K562 (cell line): Measurements from ENCODE around the gene RPL35. TPM values are rescaled to one million over a fixed set of nuclear protein-coding genes. Genes with fewer than 3 reads are reported as not detected.

Experiments
- ATF7 ChIP-seq: fragments of 450-650 bp; IDR thresholded peaks from 2 replicates; pipeline ENCODE4 v1.7.1; 2014; ENCODE audit warnings: mild to moderate bottlenecking, moderate library complexity
- CREM ChIP-seq: IDR thresholded peaks from 2 replicates; pipeline ENCODE4 v1.6.1; 2014; ENCODE audit warnings: antibody characterized with exemption, low read depth
- JUND ChIP-seq, 2 experiments: IDR thresholded peaks; 2 replicates in 1 of 2; 3 replicates in 1 of 2; pipeline ENCODE4 v1.6.1; 2011; ENCODE audit warnings: borderline replicate concordance in 2 of 2, low read depth in 2 of 2, low read length in 2 of 2, improper control_type of control experiment in 1 of 2, missing biosample characterization in 1 of 2, missing genetic modification characterization in 1 of 2, missing genetic modification reagents in 1 of 2
- MAZ ChIP-seq, 2 experiments: fragments of 450-650 bp in 1 of 2; sonication (generic) in 1 of 2; formaldehyde crosslinking; IDR thresholded peaks in 1 of 2; conservative IDR thresholded peaks in 1 of 2; 2 replicates each; pipeline versions ENCODE4 v1.4.0 to v1.5.0; 2020; ENCODE audit warnings: mild to moderate bottlenecking in 1 of 2, missing genetic modification reagents in 1 of 2
- MNT ChIP-seq, 2 experiments: fragments of 450-650 bp; conservative IDR thresholded peaks; 2 replicates each; pipeline ENCODE4 v1.6.1; 2017; ENCODE audit warnings: mild to moderate bottlenecking in 2 of 2, moderate library complexity in 2 of 2
- MTF1 ChIP-seq: fragments of 250-450 bp; sonication (Bioruptor Pico); IDR thresholded peaks from 2 replicates; pipeline ENCODE4 v1.9.0; 2021; ENCODE audit warnings: moderate library complexity, mild to moderate bottlenecking, inconsistent platforms, borderline replicate concordance
- NCOR1 ChIP-seq: fragments of 450-650 bp; IDR thresholded peaks from 2 replicates; pipeline ENCODE4 v1.6.1; 2016; ENCODE audit warnings: mild to moderate bottlenecking, moderate library complexity
- POU5F1 ChIP-seq: fragments of 150-350 bp; IDR thresholded peaks from 2 replicates; pipeline ENCODE4 v1.6.1; 2014; ENCODE audit warnings: borderline replicate concordance, low read length, low read depth, mild to moderate bottlenecking; ENCODE audit not compliant: partially characterized antibody
- RFX5 ChIP-seq: IDR thresholded peaks from 2 replicates; pipeline ENCODE4 v1.6.1; 2011; ENCODE audit warnings: low read depth, mild to moderate bottlenecking, improper control_type of control experiment, low read length
- SIN3B ChIP-seq: fragments of 450-650 bp; IDR thresholded peaks from 2 replicates; pipeline ENCODE4 v1.6.1; 2017; ENCODE audit warnings: low read depth, mild to moderate bottlenecking, moderate library complexity
- TFAP4 ChIP-seq: sonication (generic); formaldehyde crosslinking; IDR thresholded peaks from 2 replicates; pipeline ENCODE4 v1.8.0; 2022; ENCODE audit warnings: missing genetic modification reagents, mild to moderate bottlenecking, moderate library complexity, borderline replicate concordance
- THRB ChIP-seq: fragments of 450-650 bp; formaldehyde crosslinking; conservative IDR thresholded peaks from 2 replicates; pipeline ENCODE4 v1.4.0; 2022; ENCODE audit warnings: mild to moderate bottlenecking, missing genetic modification characterization
- YY1 ChIP-seq, 3 experiments: IDR thresholded peaks; 2 replicates each; pipeline ENCODE4 v1.6.1; 2011; ENCODE audit warnings: low read length in 2 of 3, mild to moderate bottlenecking in 2 of 3, moderate library complexity in 2 of 3, borderline replicate concordance in 1 of 3, control low read depth in 1 of 3, low read depth in 1 of 3; ENCODE audit not compliant: insufficient read depth in 3 of 3, insufficient replicate concordance in 2 of 3, control insufficient read depth in 1 of 3, insufficient read length in 1 of 3; ENCODE audit errors: extremely low read depth in 1 of 3
- ZFP30 ChIP-seq: fragments of 250-450 bp; sonication (Bioruptor Pico); IDR thresholded peaks from 2 replicates; pipeline ENCODE4 v1.8.0; 2022; ENCODE audit warnings: moderate library complexity, mild to moderate bottlenecking, inconsistent platforms, borderline replicate concordance
- polyA plus RNA-seq, 8 experiments: library from polyadenylated mRNA; depleted of rRNA in 4 of 8; stranded (reverse) in 5 of 8; unstranded in 3 of 8; fragments of >200 nt; fragmentation: Nextera tagmentation in 2 of 8; fragmentation: Illumina TruSeq in 1 of 8; extraction: Ambion mirVana in 2 of 8; extraction: Trizol in 1 of 8; gene quantifications; 2 replicates each; pipeline versions ENCODE4 v1.2.1 to v1.2.3, GENCODE V29; 2011 to 2014; ENCODE audit warnings: inconsistent platforms in 1 of 8, missing spikeins in 1 of 8
- total RNA-seq, 7 experiments: library from RNA; depleted of rRNA in 6 of 7; stranded (reverse); fragments of >200 nt in 6 of 7; fragmentation: Illumina TruSeq in 2 of 7; extraction: Trizol in 2 of 7; gene quantifications; 2 replicates each; pipeline versions ENCODE4 v1.2.1 to v1.2.3, GENCODE V29; 2011 to 2021; ENCODE audit warnings: low replicate concordance in 1 of 7
- TF ChIP-seq, protein P1 (sequence below), 2 experiments: fragments of 450-650 bp in 1 of 2; sonication (generic) in 1 of 2; formaldehyde crosslinking in 1 of 2; IDR thresholded peaks in 1 of 2; conservative IDR thresholded peaks in 1 of 2; 2 replicates each; pipeline versions ENCODE4 v1.6.1 to v1.8.1; 2016 to 2023; ENCODE audit warnings: mild to moderate bottlenecking in 2 of 2, moderate library complexity in 2 of 2, inconsistent platforms in 1 of 2, missing genetic modification reagents in 1 of 2
- TF ChIP-seq, protein P2 (sequence below): fragments of 450-650 bp; IDR thresholded peaks from 2 replicates; pipeline ENCODE4 v1.6.1; 2018; ENCODE audit not compliant: partially characterized antibody

RPL35 gene
- total and polyA plus RNA-seq, 9 of the 15 experiments (the other 6 are each of a cell fraction or from before 2014, with no cell fraction given): 1,755 to 5,101 (median 3,405) TPM

GRCh38 chr9:124812441-124812876 lies 49.3 kb downstream of the RPL35 start (continued):
- TF ChIP-seq, protein P1, sequence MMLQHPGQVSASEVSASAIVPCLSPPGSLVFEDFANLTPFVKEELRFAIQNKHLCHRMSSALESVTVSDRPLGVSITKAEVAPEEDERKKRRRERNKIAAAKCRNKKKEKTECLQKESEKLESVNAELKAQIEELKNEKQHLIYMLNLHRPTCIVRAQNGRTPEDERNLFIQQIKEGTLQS (IDR thresholded peaks at IDR 0.05): peak; percentile 91
- TF ChIP-seq, protein P1 (CRISPR knock-in tag; conservative IDR thresholded peaks at IDR 0.05): no peak
- TF ChIP-seq ATF7: peak; percentile 68
- TF ChIP-seq ZFP30: no peak
- TF ChIP-seq MAZ (CRISPR knock-in tag; conservative IDR thresholded peaks at IDR 0.05 in 1 of 2, IDR thresholded peaks at IDR 0.05 in 1 of 2): peak in 1 of 2 experiments; percentile 49; a peak in 1 of 4 replicates
- 0 out of 4 replicates have a peak, but pooled peaks of 1 of the 2 experiments have one; percentile 10 for TF ChIP-seq MNT (conservative IDR thresholded peaks at IDR 0.05)
- TF ChIP-seq THRB: no peak
- TF ChIP-seq JUND (IDR thresholded peaks at IDR 0.05; ENCODE audit: borderline replicate concordance, low read depth, low read length): peak; percentile 81; the same call in 1 of the 2 replicates
- TF ChIP-seq JUND (tag; IDR thresholded peaks at IDR 0.05; ENCODE audit: borderline replicate concordance, low read depth, low read length): peak; percentile 63; the same call in 1 of the 3 replicates
- TF ChIP-seq YY1 (IDR thresholded peaks at IDR 0.05; ENCODE audit: borderline replicate concordance in 1 of 3, control insufficient read depth in 1 of 3, extremely low read depth in 1 of 3, insufficient read depth in 3 of 3, insufficient read length in 1 of 3, insufficient replicate concordance in 2 of 3, low read depth in 1 of 3, low read length in 2 of 3): peak in 1 of 3 experiments; percentile 13
- no peak for TF ChIP-seq SIN3B
- TF ChIP-seq POU5F1: no peak
- TF ChIP-seq, protein P2, sequence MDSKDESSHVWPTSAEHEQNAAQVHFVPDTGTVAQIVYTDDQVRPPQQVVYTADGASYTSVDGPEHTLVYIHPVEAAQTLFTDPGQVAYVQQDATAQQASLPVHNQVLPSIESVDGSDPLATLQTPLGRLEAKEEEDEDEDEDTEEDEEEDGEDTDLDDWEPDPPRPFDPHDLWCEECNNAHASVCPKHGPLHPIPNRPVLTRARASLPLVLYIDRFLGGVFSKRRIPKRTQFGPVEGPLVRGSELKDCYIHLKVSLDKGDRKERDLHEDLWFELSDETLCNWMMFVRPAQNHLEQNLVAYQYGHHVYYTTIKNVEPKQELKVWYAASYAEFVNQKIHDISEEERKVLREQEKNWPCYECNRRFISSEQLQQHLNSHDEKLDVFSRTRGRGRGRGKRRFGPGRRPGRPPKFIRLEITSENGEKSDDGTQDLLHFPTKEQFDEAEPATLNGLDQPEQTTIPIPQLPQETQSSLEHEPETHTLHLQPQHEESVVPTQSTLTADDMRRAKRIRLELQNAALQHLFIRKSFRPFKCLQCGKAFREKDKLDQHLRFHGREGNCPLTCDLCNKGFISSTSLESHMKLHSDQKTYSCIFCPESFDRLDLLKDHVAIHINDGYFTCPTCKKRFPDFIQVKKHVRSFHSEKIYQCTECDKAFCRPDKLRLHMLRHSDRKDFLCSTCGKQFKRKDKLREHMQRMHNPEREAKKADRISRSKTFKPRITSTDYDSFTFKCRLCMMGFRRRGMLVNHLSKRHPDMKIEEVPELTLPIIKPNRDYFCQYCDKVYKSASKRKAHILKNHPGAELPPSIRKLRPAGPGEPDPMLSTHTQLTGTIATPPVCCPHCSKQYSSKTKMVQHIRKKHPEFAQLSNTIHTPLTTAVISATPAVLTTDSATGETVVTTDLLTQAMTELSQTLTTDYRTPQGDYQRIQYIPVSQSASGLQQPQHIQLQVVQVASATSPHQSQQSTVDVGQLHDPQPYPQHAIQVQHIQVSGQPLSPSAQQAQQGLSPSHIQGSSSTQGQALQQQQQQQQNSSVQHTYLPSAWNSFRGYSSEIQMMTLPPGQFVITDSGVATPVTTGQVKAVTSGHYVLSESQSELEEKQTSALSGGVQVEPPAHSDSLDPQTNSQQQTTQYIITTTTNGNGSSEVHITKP: peak; percentile 76
- no peak for TF ChIP-seq RFX5
- peak; percentile 12; the same call in 1 of the 2 replicates for TF ChIP-seq TFAP4 (CRISPR knock-in tag)
- no peak for TF ChIP-seq NCOR1
- TF ChIP-seq CREM: peak; percentile 50; the same call in 1 of the 2 replicates
- TF ChIP-seq MTF1 (CRISPR knock-in tag): no peak
